Heart left ventricle (tissue), 13 donors: ENCODE data around the gene CERS3.

Experiments used
- CTCF ChIP-seq, 12 donors: fragments of 200-600 bp; sonication (generic) in 4 of 12; IDR thresholded peaks; one replicate each; pipeline versions ENCODE4 v1.5.0 to v1.8.0; 2018 to 2022; ENCODE audit warnings: antibody characterized with exemption in 12 of 12, mild to moderate bottlenecking in 5 of 12
- POLR2A ChIP-seq, 2 donors: fragments of 450-650 bp; IDR thresholded peaks; one replicate each; pipeline ENCODE4 v1.6.1; 2017; ENCODE audit warnings: antibody characterized with exemption in 2 of 2, mild to moderate bottlenecking in 2 of 2, moderate library complexity in 2 of 2
- donor health status: ischemic (EF 13 %, LVEDD 7.1; RV severe dilation, severe dysfunction).
- donor health status: DM: no; HTN: yes; CAD: no.
- donor health status: DM: no; HTN: no; CAD: no.
- donor health status: ischemic (EF 25% LVEDD 6.9; RV normal size, moderate dysfunction).
- donor health status: ischemic (EF 25% LVEDD 5.7; RV mildly dilated, moderate dysfunction).
- donor health status: ischemic (EF 35%, LVEDD 5.7; RV mildly dilated, moderate dysfunction).
- donor health status: nonischemic (EF 11% LVEDD 7.7; RV severe dilation, severe dysfunction).
- donor health status: DM: yes; HTN: yes; CAD: no.
- donor health status: PGD.
- donor health status: ischemic (EF 29% LVEDD 5.4; RV normal size, mild dysfunction).
- donor health status: nonischemic (EF 23%, LVEDD 6.1; RV moderate dilation, normal function).

- TF ChIP-seq CTCF (IDR thresholded peaks at IDR 0.05) (no peak), POLR2A (IDR thresholded peaks at IDR 0.05) (no peak)
Measured at GRCh38 chr15:100536733-100537132, 8.0 kb upstream of the CERS3 start.
